ENCODE data around the gene PIWIL4. TPM values are rescaled to one million over a fixed set of nuclear protein-coding genes. Genes with fewer than 3 reads are reported as not detected.

The PIWIL4 gene
- total RNA-seq, 1 donor from 2014 or later = 8.9 TPM

DNA sequence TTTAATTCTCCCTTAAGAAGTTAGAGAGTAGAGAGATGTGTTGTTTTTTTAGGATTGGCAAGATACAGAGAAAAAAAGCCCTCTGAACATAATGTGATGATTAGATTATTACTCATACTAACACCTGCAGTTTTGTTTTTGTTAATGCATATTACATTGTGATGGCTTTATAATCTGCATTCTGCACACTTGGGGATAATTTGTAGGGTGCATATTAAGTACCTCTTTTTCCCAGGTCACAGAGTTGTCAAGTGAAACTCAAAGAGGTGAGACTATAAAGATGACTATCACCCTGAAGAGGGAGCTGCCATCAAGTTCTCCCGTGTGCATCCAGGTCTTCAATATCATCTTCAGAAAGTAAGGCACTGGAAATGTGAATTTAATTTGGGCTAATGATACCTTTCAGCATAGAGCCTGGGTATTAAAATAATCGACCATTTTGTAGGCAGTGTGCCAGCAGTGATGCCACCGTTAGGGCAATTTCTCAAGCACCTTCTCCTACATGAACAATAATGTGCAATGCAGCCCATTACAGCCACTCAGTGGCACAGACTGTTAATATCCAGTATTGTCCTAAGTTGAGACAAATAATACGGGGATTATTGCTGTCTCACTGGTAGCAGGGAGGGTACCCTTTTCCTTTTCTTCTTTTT lies 16.2 kb downstream of the PIWIL4 start:
- Histone ChIP-seq H3K27me3 (ENCODE audit: control insufficient read depth in 3 of 3, insufficient read depth in 3 of 3, low read length in 3 of 3) (no peaks in the 10 kb centered on the region), H3K27ac (ENCODE audit: low read depth, low read length) (peak overlapping the region; percentile 31), H3K9me3 (ENCODE audit: control insufficient read depth in 3 of 3, low read length in 3 of 3) (no peaks in the 10 kb centered on the region), H3K9ac (ENCODE audit: low read depth in 1 of 3, low read length in 3 of 3) (no peak overlapping the region), H3K36me3 (ENCODE audit: control insufficient read depth in 3 of 3, insufficient read depth in 3 of 3, low read length in 3 of 3) (no peaks in the 10 kb centered on the region), H3K4me3 (ENCODE audit: low read length in 3 of 3) (no peak overlapping the region), H3K4me1 (ENCODE audit: control insufficient read depth in 3 of 3, insufficient read depth in 3 of 3, low read length in 3 of 3) (no peaks in the 10 kb centered on the region)

DNA sequence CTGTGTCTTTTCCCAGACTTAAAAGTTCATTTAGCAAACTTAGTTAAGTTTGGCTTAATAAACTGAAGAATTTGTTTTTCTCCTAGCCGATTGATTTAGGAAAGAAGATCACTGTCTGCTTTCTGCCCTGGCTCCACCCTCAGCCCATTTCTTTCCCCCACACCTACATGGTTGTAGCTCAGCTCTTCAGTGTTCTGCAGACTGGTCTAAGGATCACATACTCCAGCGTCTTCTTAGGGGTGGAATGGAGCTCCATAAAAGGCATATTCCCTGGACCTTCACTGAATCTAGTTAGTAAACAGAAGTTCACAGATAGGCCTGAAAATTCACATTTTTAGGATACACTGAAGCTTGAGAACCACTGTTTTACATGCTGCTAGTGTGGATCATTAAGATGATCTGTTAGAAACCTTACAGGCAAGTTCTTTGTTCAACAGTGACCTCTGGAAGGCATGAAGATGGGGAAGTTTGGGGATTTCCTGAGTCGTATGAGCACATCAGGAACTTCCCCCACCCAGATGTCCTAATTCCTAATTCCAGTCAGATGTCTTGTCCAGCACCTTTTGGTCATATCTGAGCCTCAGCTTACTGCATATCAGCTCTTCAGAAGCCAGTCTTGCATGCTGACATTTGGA lies 16.8 kb downstream of the PIWIL4 start:
- Histone ChIP-seq H3K36me3 (ENCODE audit: control insufficient read depth in 3 of 3, insufficient read depth in 3 of 3, low read length in 3 of 3) (peaks cover 0 to under 1% (median 0%) of the 10 kb centered on the region in 3 donors), H3K27me3 (ENCODE audit: control insufficient read depth in 3 of 3, insufficient read depth in 3 of 3, low read length in 3 of 3) (no peaks in the 10 kb centered on the region), H3K9ac (ENCODE audit: low read depth in 1 of 3, low read length in 3 of 3) (no peak overlapping the region), H3K27ac (ENCODE audit: low read depth, low read length) (peak overlapping the region; percentile 31), H3K9me3 (ENCODE audit: control insufficient read depth in 3 of 3, low read length in 3 of 3) (no peaks in the 10 kb centered on the region), H3K4me3 (ENCODE audit: low read length in 3 of 3) (no peak overlapping the region), H3K4me1 (ENCODE audit: control insufficient read depth in 3 of 3, insufficient read depth in 3 of 3, low read length in 3 of 3) (no peaks in the 10 kb centered on the region)

- no peak overlapping the region for H3K27ac ChIP-seq (ENCODE audit: low read depth, low read length)
- no peak overlapping the region for H3K9ac ChIP-seq (ENCODE audit: low read depth in 1 of 3, low read length in 3 of 3)
- no peak overlapping the region for H3K4me3 ChIP-seq (ENCODE audit: low read length in 3 of 3)
- no peaks in the 10 kb centered on the region for H3K4me1 ChIP-seq (ENCODE audit: control insufficient read depth in 3 of 3, insufficient read depth in 3 of 3, low read length in 3 of 3)
- no peaks in the 10 kb centered on the region for H3K27me3 ChIP-seq (ENCODE audit: control insufficient read depth in 3 of 3, insufficient read depth in 3 of 3, low read length in 3 of 3)
- peaks cover 0 to 7% (median 6%) of the 10 kb centered on the region in 3 donors for H3K36me3 ChIP-seq (ENCODE audit: control insufficient read depth in 3 of 3, insufficient read depth in 3 of 3, low read length in 3 of 3)
- H3K9me3 ChIP-seq (ENCODE audit: control insufficient read depth in 3 of 3, low read length in 3 of 3) = no peaks in the 10 kb centered on the region
Measured at GRCh38 chr11:94584978-94585377, 17.8 kb downstream of the PIWIL4 start.

GRCh38 chr11:94585399-94585798 lies 18.2 kb downstream of the PIWIL4 start:
- no peaks in the 10 kb centered on the region for H3K4me1 ChIP-seq (ENCODE audit: control insufficient read depth in 3 of 3, insufficient read depth in 3 of 3, low read length in 3 of 3)
- no peaks in the 10 kb centered on the region for H3K27me3 ChIP-seq (ENCODE audit: control insufficient read depth in 3 of 3, insufficient read depth in 3 of 3, low read length in 3 of 3)
- no peak overlapping the region for H3K27ac ChIP-seq (ENCODE audit: low read depth, low read length)
- no peak overlapping the region for H3K9ac ChIP-seq (ENCODE audit: low read depth in 1 of 3, low read length in 3 of 3)
- H3K36me3 ChIP-seq (ENCODE audit: control insufficient read depth in 3 of 3, insufficient read depth in 3 of 3, low read length in 3 of 3) = peaks cover 0 to 9% (median 7%) of the 10 kb centered on the region in 3 donors
- no peaks in the 10 kb centered on the region for H3K9me3 ChIP-seq (ENCODE audit: control insufficient read depth in 3 of 3, low read length in 3 of 3)
- H3K4me3 ChIP-seq (ENCODE audit: low read length in 3 of 3) = no peak overlapping the region

DNA sequence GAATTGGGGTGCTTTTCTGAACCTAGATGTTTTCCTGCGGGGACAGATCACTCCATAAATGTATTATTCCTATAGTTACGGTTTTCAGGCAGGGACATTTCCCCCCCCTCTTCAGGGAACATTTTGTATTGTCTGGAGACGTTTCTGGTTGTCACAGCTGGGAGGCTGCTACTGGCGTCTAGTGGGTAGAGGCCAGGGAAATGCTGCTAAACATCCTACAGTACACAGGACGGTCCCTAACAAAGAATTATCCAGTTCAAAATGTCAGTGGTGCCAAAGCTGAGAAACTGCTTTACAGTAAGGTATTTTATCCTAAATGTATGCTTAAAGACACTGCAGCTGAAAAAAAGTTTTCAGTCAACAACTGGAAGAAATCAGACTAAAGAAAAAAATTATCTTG lies 19.4 kb downstream of the PIWIL4 start:
- no peaks in the 10 kb centered on the region for H3K27me3 ChIP-seq (ENCODE audit: control insufficient read depth in 3 of 3, insufficient read depth in 3 of 3, low read length in 3 of 3)
- peaks cover 0 to 15% (median 9%) of the 10 kb centered on the region in 3 donors for H3K36me3 ChIP-seq (ENCODE audit: control insufficient read depth in 3 of 3, insufficient read depth in 3 of 3, low read length in 3 of 3)
- no peak overlapping the region for H3K4me3 ChIP-seq (ENCODE audit: low read length in 3 of 3)
- no peak overlapping the region for H3K9ac ChIP-seq (ENCODE audit: low read depth in 1 of 3, low read length in 3 of 3)
- no peaks in the 10 kb centered on the region for H3K4me1 ChIP-seq (ENCODE audit: control insufficient read depth in 3 of 3, insufficient read depth in 3 of 3, low read length in 3 of 3)
- H3K27ac ChIP-seq (ENCODE audit: low read depth, low read length) = no peak overlapping the region
- no peaks in the 10 kb centered on the region for H3K9me3 ChIP-seq (ENCODE audit: control insufficient read depth in 3 of 3, low read length in 3 of 3)

DNA sequence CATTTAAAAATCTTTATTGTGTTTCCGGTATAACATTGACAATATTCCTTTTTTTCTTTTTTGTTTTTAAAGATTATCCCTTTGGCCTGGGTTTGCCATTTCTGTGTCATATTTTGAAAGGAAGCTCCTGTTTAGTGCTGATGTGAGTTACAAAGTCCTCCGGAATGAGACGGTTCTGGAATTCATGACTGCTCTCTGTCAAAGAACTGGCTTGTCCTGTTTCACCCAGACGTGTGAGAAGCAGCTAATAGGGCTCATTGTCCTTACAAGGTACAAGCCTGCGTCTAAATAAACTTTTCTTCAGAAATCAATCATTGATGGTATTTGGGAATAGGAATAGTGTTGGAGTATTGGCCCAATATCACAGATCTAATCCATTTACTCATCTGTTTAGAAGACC lies 19.8 kb downstream of the PIWIL4 start:
- no peak overlapping the region for H3K4me3 ChIP-seq (ENCODE audit: low read length in 3 of 3)
- no peak overlapping the region for H3K27ac ChIP-seq (ENCODE audit: low read depth, low read length)
- no peak overlapping the region for H3K9ac ChIP-seq (ENCODE audit: low read depth in 1 of 3, low read length in 3 of 3)
- no peaks in the 10 kb centered on the region for H3K27me3 ChIP-seq (ENCODE audit: control insufficient read depth in 3 of 3, insufficient read depth in 3 of 3, low read length in 3 of 3)
- H3K36me3 ChIP-seq (ENCODE audit: control insufficient read depth in 3 of 3, insufficient read depth in 3 of 3, low read length in 3 of 3) = peaks cover 0 to 15% (median 9%) of the 10 kb centered on the region in 3 donors
- no peaks in the 10 kb centered on the region for H3K4me1 ChIP-seq (ENCODE audit: control insufficient read depth in 3 of 3, insufficient read depth in 3 of 3, low read length in 3 of 3)
- H3K9me3 ChIP-seq (ENCODE audit: control insufficient read depth in 3 of 3, low read length in 3 of 3) = no peaks in the 10 kb centered on the region

DNA sequence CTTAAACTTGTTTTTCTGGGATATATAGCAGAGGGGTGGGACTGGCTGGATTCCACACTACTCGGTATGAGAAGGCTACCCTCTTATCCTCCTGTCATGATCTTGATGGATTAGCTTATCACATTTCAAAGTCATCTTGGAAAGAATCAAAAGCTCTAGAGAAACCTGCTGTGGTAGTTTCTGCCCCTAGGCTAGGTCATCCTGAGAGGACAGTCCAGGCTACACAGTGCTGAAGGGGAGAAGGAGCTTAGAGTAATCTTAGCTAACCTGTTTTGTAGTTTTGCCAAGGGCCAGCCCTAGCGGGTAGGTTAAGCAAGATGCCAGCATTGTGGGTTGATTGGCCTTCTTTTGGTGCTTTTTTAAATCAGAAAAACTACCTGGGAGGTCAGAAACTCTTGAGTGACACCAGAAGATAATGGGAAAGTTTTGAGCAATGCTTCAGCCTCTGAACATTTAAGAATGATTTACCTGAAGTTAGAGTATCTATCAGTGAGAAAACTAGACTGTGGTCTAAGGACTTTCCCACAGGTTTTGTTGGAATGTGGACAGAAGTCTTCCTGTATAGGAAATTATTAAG lies 21.3 kb downstream of the PIWIL4 start:
- H3K27ac ChIP-seq (ENCODE audit: low read depth, low read length) = no peak overlapping the region
- H3K4me1 ChIP-seq (ENCODE audit: control insufficient read depth in 3 of 3, insufficient read depth in 3 of 3, low read length in 3 of 3) = no peaks in the 10 kb centered on the region
- no peaks in the 10 kb centered on the region for H3K27me3 ChIP-seq (ENCODE audit: control insufficient read depth in 3 of 3, insufficient read depth in 3 of 3, low read length in 3 of 3)
- H3K4me3 ChIP-seq (ENCODE audit: low read length in 3 of 3) = no peak overlapping the region
- H3K36me3 ChIP-seq (ENCODE audit: control insufficient read depth in 3 of 3, insufficient read depth in 3 of 3, low read length in 3 of 3) = peaks cover 0 to 15% (median 9%) of the 10 kb centered on the region in 3 donors
- H3K9me3 ChIP-seq (ENCODE audit: control insufficient read depth in 3 of 3, low read length in 3 of 3) = no peaks in the 10 kb centered on the region
- no peak overlapping the region for H3K9ac ChIP-seq (ENCODE audit: low read depth in 1 of 3, low read length in 3 of 3)

GRCh38 chr11:94590352-94591041 lies 23.3 kb downstream of the PIWIL4 start:
- H3K27ac ChIP-seq (ENCODE audit: low read depth, low read length) = no peak overlapping the region
- H3K4me1 ChIP-seq (ENCODE audit: control insufficient read depth in 3 of 3, insufficient read depth in 3 of 3, low read length in 3 of 3) = no peaks in the 10 kb centered on the region
- H3K27me3 ChIP-seq (ENCODE audit: control insufficient read depth in 3 of 3, insufficient read depth in 3 of 3, low read length in 3 of 3) = no peaks in the 10 kb centered on the region
- no peak overlapping the region for H3K9ac ChIP-seq (ENCODE audit: low read depth in 1 of 3, low read length in 3 of 3)
- no peaks in the 10 kb centered on the region for H3K9me3 ChIP-seq (ENCODE audit: control insufficient read depth in 3 of 3, low read length in 3 of 3)
- no peak overlapping the region for H3K4me3 ChIP-seq (ENCODE audit: low read length in 3 of 3)
- H3K36me3 ChIP-seq (ENCODE audit: control insufficient read depth in 3 of 3, insufficient read depth in 3 of 3, low read length in 3 of 3) = peaks cover 0 to 18% (median 13%) of the 10 kb centered on the region in 3 donors

- H3K9me3 ChIP-seq (ENCODE audit: control insufficient read depth in 3 of 3, low read length in 3 of 3) = no peaks in the 10 kb centered on the region
- H3K4me1 ChIP-seq (ENCODE audit: control insufficient read depth in 3 of 3, insufficient read depth in 3 of 3, low read length in 3 of 3) = no peaks in the 10 kb centered on the region
- no peak overlapping the region for H3K9ac ChIP-seq (ENCODE audit: low read depth in 1 of 3, low read length in 3 of 3)
- H3K4me3 ChIP-seq (ENCODE audit: low read length in 3 of 3) = no peak overlapping the region
- no peaks in the 10 kb centered on the region for H3K27me3 ChIP-seq (ENCODE audit: control insufficient read depth in 3 of 3, insufficient read depth in 3 of 3, low read length in 3 of 3)
- H3K27ac ChIP-seq (ENCODE audit: low read depth, low read length) = no peak overlapping the region
- peaks cover 0 to 20% (median 16%) of the 10 kb centered on the region in 3 donors for H3K36me3 ChIP-seq (ENCODE audit: control insufficient read depth in 3 of 3, insufficient read depth in 3 of 3, low read length in 3 of 3)
Measured at GRCh38 chr11:94593030-94593429, 25.9 kb downstream of the PIWIL4 start.

DNA sequence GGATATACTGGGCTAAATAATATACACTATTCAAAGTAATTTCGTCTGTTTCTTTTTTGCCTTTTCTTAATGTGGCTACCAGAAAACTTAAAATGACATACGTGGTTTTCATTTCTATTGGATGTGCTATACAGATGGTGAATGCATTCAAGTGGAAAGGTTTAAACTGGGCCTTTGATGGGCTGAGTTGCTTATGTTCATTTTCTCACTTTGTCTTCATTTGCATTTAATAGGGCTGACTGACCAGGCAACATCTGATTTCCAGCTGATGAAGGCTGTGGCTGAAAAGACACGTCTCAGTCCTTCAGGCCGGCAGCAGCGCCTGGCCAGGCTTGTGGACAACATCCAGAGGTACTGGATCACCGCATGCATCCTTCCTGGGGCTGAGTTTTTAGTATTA lies 27.9 kb downstream of the PIWIL4 start:
- Histone ChIP-seq H3K9me3 (ENCODE audit: control insufficient read depth in 3 of 3, low read length in 3 of 3) (no peaks in the 10 kb centered on the region), H3K9ac (ENCODE audit: low read depth in 1 of 3, low read length in 3 of 3) (no peak overlapping the region), H3K4me3 (ENCODE audit: low read length in 3 of 3) (no peak overlapping the region), H3K36me3 (ENCODE audit: control insufficient read depth in 3 of 3, insufficient read depth in 3 of 3, low read length in 3 of 3) (peaks cover 0 to 13% (median 9%) of the 10 kb centered on the region in 3 donors), H3K4me1 (ENCODE audit: control insufficient read depth in 3 of 3, insufficient read depth in 3 of 3, low read length in 3 of 3) (no peaks in the 10 kb centered on the region), H3K27me3 (ENCODE audit: control insufficient read depth in 3 of 3, insufficient read depth in 3 of 3, low read length in 3 of 3) (no peaks in the 10 kb centered on the region), H3K27ac (ENCODE audit: low read depth, low read length) (no peak overlapping the region)
